Large intestine (tissue), 3 donors: ENCODE results near the gene PCDH15. TPM values are rescaled to one million over a fixed set of nuclear protein-coding genes. Genes with fewer than 3 reads are reported as not detected.

Experiments
- DNase-seq, 2 donors: peaks; one replicate each; pipeline versions ENCODE4 v3.0.0 to v3.0.0-alpha.2; 2013
- H3K27ac ChIP-seq: one replicate; pipeline ENCODE4 v1.5.1; 2013; ENCODE audit warnings: low read length
- H3K27me3 ChIP-seq: 2 replicates; pipeline ENCODE4 v1.6.1; 2013; ENCODE audit warnings: low read length; ENCODE audit not compliant: control insufficient read depth, insufficient read depth
- H3K36me3 ChIP-seq: 2 replicates; pipeline ENCODE4 v1.6.1; 2013; ENCODE audit warnings: low read length; ENCODE audit not compliant: control insufficient read depth, insufficient read depth
- H3K4me1 ChIP-seq: one replicate; pipeline ENCODE4 v1.6.1; 2013; ENCODE audit warnings: low read length; ENCODE audit not compliant: control insufficient read depth, insufficient read depth
- H3K4me3 ChIP-seq: one replicate; pipeline ENCODE4 v1.5.1; 2013; ENCODE audit warnings: low read length
- H3K9me3 ChIP-seq: one replicate; pipeline ENCODE4 v1.6.1; 2013; ENCODE audit warnings: mild to moderate bottlenecking, low read depth, low read length, moderate library complexity; ENCODE audit not compliant: control insufficient read depth
- WGBS: methylation state at CpG from one replicate; pipeline ENCODE4 v1.1.5; 2013; ENCODE audit warnings: low lambda C conversion rate; ENCODE audit not compliant: insufficient coverage; 5-methylcytosine and 5-hydroxymethylcytosine counted together
- polyA plus RNA-seq: library from polyadenylated mRNA; unstranded; fragments of 120-200 nt; gene quantifications from one replicate; pipeline ENCODE4 v1.2.1, GENCODE V29; 2013

The PCDH15 gene
- polyA plus RNA-seq, 1 donor = 0.64 TPM

DNA sequence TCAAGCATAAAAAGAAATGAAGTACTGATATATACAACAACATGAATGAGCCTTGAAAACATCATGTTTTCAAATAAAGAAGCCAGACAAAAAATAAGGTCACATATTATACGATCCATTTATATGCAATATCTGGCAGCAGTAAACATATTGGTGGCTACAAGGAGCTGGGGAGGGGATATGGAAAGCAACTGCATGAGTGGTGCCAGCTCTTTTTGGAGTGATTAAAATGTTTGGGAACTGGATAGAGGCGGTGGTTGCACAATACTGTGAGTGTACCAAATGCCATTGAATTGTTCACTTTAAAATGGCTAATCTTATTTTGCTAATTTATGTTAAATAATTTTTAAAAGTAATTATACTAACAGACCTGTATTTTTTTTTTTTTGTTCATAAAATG lies 481.7 kb downstream of the PCDH15 start:
- no peaks in the 10 kb centered on the region for H3K27me3 ChIP-seq
- no peaks in the 10 kb centered on the region for H3K36me3 ChIP-seq
- no peak overlapping the region for H3K27ac ChIP-seq
- no peaks in the 10 kb centered on the region for H3K4me1 ChIP-seq
- H3K4me3 ChIP-seq = no peak overlapping the region
- DNase-seq = no peak
- 100% methylated on average over 1 of the region's 2 CpGs for WGBS
- no peaks in the 10 kb centered on the region for H3K9me3 ChIP-seq

DNA sequence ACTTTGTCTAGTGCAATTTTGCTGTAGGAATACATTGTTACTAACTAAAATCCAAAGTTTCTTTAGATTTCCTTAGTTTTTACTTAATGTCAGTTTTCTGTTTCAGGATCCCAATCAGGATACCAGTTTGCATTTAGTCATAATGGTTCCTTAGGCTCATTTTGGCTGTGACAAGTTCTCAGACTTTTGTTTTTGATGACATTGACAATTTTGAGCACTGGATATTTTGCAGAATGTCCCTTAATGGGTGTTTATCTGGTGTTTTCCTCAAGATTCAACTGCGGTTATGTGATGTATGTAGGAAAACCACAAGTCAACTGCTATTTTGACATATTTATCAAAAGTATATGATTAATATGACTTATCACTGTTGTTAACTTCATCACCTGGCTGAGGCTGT lies 482.6 kb downstream of the PCDH15 start:
- H3K4me1 ChIP-seq = no peaks in the 10 kb centered on the region
- no peaks in the 10 kb centered on the region for H3K36me3 ChIP-seq
- no peak overlapping the region for H3K4me3 ChIP-seq
- no peak for DNase-seq
- no peaks in the 10 kb centered on the region for H3K27me3 ChIP-seq
- H3K27ac ChIP-seq = no peak overlapping the region
- 100% methylated on average over 1 of the region's 1 CpG for WGBS
- H3K9me3 ChIP-seq = no peaks in the 10 kb centered on the region

DNA sequence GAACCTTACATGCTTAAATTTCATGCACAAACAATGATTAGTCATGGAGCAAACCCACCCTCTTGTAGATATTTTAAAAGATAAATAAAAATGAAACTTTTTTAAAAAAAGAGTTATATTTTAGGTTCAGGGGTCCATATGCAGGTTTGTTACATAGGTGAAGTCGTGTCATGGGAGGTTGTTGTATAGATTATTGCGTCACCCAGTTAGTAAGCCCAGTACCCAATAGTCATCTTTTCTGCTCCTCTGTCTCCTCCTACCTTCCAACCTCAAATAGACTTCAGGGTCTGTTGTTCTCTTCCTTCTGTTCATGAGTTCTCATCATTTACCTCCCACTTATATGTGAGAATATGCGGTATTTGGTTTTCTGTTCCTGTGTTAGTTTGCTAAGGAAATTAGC lies 486.6 kb downstream of the PCDH15 start:
- no peaks in the 10 kb centered on the region for H3K4me1 ChIP-seq
- no peak for DNase-seq
- no peak overlapping the region for H3K4me3 ChIP-seq
- H3K27ac ChIP-seq = no peak overlapping the region
- H3K27me3 ChIP-seq = no peaks in the 10 kb centered on the region
- WGBS = 90% methylated on average over 2 of the region's 3 CpGs
- H3K36me3 ChIP-seq = no peaks in the 10 kb centered on the region
- H3K9me3 ChIP-seq = no peaks in the 10 kb centered on the region

DNA sequence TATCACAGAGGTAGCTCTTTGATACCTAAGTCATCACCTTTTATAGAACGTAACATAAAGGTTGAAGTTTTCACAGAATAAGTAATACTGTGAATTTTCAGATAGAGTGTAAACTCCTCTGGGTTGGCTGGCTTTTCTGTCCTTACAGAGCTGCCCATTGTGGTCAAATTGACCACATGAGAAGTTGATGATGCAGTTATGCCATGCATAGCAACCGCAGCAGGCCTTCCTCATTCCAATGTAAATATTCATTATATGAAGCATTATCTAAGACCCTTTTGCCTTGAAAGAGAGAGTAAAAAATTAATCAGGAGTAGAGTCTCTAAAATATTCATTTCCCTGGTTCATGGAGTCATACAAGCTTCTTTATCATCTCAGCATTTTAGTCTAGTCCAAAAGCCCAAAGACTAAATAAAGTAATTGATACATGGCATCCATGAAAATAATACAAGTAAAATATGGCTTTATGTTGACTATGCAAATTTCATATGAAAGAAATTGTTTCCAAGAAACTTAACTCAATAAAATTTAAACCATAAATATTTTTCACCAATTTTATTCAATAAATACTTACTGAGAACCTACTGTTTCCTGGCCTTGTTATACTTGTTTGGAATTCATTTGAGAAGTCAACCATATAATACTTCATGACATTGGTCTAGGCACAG lies 516.4 kb downstream of the PCDH15 start:
- H3K36me3 ChIP-seq = no peaks in the 10 kb centered on the region
- no CpG with 5 or more reads among the region's 2 CpGs for WGBS
- no peak overlapping the region for H3K4me3 ChIP-seq
- no peak overlapping the region for H3K27ac ChIP-seq
- no peaks in the 10 kb centered on the region for H3K27me3 ChIP-seq
- no peak for DNase-seq
- H3K4me1 ChIP-seq = no peaks in the 10 kb centered on the region
- no peaks in the 10 kb centered on the region for H3K9me3 ChIP-seq

DNA sequence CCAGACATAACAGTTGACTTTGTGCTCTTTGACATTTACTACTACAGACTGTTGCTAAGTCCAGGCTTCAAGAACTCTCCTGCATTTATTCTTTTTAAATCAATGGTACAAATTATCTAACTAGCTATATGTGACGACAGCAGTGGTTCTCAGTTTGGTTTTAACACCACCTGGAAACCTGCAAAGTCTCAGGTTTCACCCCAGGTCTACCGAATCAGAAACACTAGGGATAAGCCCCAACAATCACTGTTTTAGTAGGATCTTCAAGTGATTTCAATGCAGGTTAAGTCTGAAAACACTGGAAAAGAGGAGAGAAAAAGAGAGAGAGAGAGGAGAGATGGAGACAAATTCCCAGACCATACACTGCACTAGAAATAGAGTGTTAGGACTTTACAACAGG lies 519.0 kb downstream of the PCDH15 start:
- Histone ChIP-seq H3K4me3 (no peak overlapping the region), H3K36me3 (no peaks in the 10 kb centered on the region), H3K9me3 (no peaks in the 10 kb centered on the region), H3K27ac (no peak overlapping the region), H3K27me3 (no peaks in the 10 kb centered on the region), H3K4me1 (no peaks in the 10 kb centered on the region)
- WGBS = 33% methylated on average over 1 of the region's 2 CpGs
- no peak for DNase-seq

DNA sequence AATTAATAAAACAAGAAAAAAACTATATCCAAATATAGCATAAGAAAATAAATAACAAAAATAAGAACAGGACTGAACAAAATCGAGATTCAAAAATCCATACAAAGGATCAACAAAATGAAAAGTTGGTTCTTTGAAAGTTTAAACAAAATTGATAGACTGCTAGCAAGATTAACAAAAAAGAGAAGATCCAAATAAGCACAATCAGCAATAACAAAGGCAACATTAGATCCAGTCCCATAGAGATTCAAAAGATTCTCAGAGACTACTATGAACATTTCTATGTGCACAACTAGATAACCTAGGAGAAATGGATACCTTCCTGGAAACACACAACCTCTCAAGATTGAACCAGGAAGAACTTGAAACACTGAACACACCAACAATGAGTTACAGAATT lies 534.6 kb downstream of the PCDH15 start:
- Histone ChIP-seq H3K4me3 (no peak overlapping the region), H3K27ac (no peak overlapping the region), H3K9me3 (no peaks in the 10 kb centered on the region), H3K36me3 (no peaks in the 10 kb centered on the region), H3K27me3 (no peaks in the 10 kb centered on the region), H3K4me1 (no peaks in the 10 kb centered on the region)
- DNase-seq = no peak
- 79% methylated on average over 1 of the region's 1 CpG for WGBS

DNA sequence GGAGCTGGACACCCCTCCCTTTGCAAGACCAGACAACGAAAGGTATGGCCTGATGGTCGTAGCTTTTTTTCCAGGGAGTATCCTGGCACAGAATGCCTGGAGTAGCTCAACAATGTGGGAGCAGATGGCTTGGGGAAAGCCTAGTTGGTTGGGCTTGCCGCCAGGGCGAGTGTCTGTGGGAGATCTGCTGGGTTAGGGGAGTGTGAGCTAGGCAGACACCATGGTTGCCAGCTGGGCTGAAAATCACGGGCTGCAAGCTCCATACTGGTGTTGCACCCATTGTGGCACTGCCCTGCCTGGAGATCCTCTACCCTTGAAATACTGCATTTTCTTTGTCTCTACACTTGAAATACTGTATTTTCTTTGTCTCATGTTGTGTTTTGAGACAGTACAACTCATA lies 538.3 kb downstream of the PCDH15 start:
- Histone ChIP-seq H3K4me3 (no peak overlapping the region), H3K27ac (no peak overlapping the region), H3K9me3 (no peaks in the 10 kb centered on the region), H3K27me3 (no peaks in the 10 kb centered on the region), H3K36me3 (no peaks in the 10 kb centered on the region), H3K4me1 (no peaks in the 10 kb centered on the region)
- WGBS = no CpG with 5 or more reads among the region's 5 CpGs
- no peak for DNase-seq

DNA sequence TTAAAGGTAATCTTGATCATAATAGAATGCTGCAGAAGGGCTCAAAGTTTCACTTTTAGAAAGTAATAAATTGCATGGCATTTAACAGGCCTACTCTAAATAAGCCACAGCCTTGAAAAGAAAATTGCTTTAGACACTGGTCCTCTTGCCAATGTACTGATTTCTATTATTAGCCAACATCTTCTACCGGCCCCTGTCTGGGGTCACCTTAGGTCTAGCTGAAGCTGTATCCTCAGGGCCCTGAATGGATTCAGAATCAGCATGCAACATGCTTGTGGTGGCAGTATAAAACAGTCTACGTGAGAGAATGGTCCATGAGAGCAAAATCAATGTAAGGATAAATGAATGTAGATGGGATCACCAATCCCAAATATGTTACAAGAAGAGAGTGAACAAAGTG lies 541.9 kb downstream of the PCDH15 start:
- no peaks in the 10 kb centered on the region for H3K36me3 ChIP-seq
- no CpG with 5 or more reads among the region's 2 CpGs for WGBS
- H3K4me3 ChIP-seq = no peak overlapping the region
- no peaks in the 10 kb centered on the region for H3K4me1 ChIP-seq
- no peaks in the 10 kb centered on the region for H3K27me3 ChIP-seq
- DNase-seq = no peak
- H3K27ac ChIP-seq = no peak overlapping the region
- H3K9me3 ChIP-seq = no peaks in the 10 kb centered on the region

DNA sequence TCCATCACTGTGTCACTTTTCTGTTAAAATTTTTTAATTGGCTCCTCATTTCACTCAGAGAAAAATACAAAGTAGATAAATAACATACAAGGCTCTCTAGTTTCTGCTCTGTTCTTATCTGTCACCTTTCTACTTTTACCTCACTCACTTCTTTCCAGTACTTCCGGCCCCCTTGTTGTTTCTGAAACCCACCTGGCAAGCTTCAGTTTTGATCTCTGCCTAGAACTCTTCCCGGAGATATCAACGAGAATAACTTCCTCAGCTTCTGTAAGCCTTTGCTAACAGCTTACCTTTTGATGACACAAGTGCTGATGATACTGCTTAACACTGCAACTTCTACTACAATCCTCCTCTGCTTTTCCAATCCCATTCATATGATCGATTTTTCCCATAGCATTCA lies 566.2 kb downstream of the PCDH15 start:
- Histone ChIP-seq H3K27ac (no peak overlapping the region), H3K4me1 (no peaks in the 10 kb centered on the region), H3K36me3 (no peaks in the 10 kb centered on the region), H3K27me3 (no peaks in the 10 kb centered on the region), H3K4me3 (no peak overlapping the region), H3K9me3 (no peaks in the 10 kb centered on the region)
- WGBS = 47% methylated on average over 3 of the region's 4 CpGs
- DNase-seq = no peak

DNA sequence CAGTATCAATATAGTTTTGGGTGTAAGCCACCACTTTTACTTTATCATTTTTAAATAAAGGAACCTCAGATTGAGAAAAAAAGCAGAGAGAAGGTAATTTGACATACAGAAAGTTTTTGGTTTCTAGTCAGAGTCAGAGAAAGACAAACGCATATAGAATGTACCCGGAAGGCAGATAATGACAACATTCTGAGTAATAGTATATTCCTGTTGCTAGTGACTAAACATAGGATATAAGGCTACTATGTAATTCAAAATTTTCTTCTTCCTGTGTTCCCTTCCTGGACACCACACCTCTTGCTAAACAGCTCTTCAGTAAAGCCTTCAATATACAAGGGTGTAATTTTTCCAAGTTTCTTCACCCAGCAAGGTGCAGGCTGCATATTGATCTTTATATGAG lies 597.6 kb downstream of the PCDH15 start:
- Histone ChIP-seq H3K9me3 (no peaks in the 10 kb centered on the region), H3K27me3 (no peaks in the 10 kb centered on the region), H3K4me3 (no peak overlapping the region), H3K27ac (no peak overlapping the region), H3K4me1 (no peaks in the 10 kb centered on the region), H3K36me3 (no peaks in the 10 kb centered on the region)
- 100% methylated on average over 2 of the region's 2 CpGs for WGBS
- no peak for DNase-seq

DNA sequence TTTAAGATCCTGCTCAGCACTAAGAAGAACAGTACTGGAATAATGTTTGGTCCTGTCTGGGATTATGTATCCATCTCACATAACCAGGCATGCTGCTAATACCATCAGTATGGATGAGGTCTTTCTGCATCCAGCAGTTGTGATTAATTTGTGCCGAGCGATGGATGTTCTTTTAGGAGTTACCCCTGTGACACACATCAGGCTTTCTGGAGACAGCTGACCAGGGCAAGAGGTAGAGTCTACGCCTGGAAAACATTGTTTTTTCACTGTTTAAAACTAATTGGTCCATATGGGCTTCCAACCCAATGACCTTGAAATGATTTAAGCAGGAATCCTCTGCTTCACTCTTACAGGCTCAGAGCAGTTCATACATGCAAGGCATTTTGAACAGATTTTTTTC lies 603.0 kb downstream of the PCDH15 start:
- DNase-seq = no peak
- Histone ChIP-seq H3K4me3 (no peak overlapping the region), H3K27me3 (no peaks in the 10 kb centered on the region), H3K4me1 (no peaks in the 10 kb centered on the region), H3K36me3 (no peaks in the 10 kb centered on the region), H3K9me3 (no peaks in the 10 kb centered on the region), H3K27ac (no peak overlapping the region)
- WGBS = no CpG with 5 or more reads among the region's 3 CpGs
